Astrocyte (in vitro differentiated cells and primary cell): ENCODE data around the gene FAM174B. TPM values are rescaled to one million over a fixed set of nuclear protein-coding genes. Genes with fewer than 3 reads are reported as not detected.

Experiments
- DNase-seq: peaks from one replicate; pipeline ENCODE4 v3.0.0-alpha.2; 2010; ENCODE audit warnings: low read depth
- FAIRE-seq: peaks from 2 replicates; lab custom pipeline; 2011; peaks lifted over from hg19 to GRCh38; lab: Jason Lieb, UNC
- H2AFZ ChIP-seq: 2 replicates; pipeline ENCODE4 v1.6.0; 2012; ENCODE audit warnings: low read depth, low read length, inconsistent platforms
- H3K27ac ChIP-seq: 2 replicates; pipeline ENCODE4 v1.5.1; 2011; ENCODE audit warnings: low read depth, low read length, inconsistent platforms
- H3K27me3 ChIP-seq: 2 replicates; pipeline ENCODE4 v1.6.0; 2011; ENCODE audit warnings: low read length, inconsistent platforms; ENCODE audit not compliant: insufficient read depth
- H3K36me3 ChIP-seq: 2 replicates; pipeline ENCODE4 v1.5.1; 2011; ENCODE audit warnings: low read length, inconsistent platforms; ENCODE audit not compliant: insufficient read depth
- H3K4me1 ChIP-seq: 2 replicates; pipeline ENCODE4 v1.5.1; 2011; ENCODE audit warnings: low read length, inconsistent platforms; ENCODE audit not compliant: insufficient read depth
- H3K4me2 ChIP-seq: 2 replicates; pipeline ENCODE4 v1.6.0; 2012; ENCODE audit warnings: low read length, inconsistent platforms
- H3K4me3 ChIP-seq: 2 replicates; pipeline ENCODE4 v1.5.1; 2011; ENCODE audit warnings: low read depth, mild to moderate bottlenecking, low read length, inconsistent platforms; ENCODE audit not compliant: insufficient read depth
- H3K79me2 ChIP-seq: 2 replicates; pipeline ENCODE4 v1.6.0; 2012; ENCODE audit warnings: mild to moderate bottlenecking, low read length, inconsistent platforms; ENCODE audit not compliant: insufficient read depth
- H3K9ac ChIP-seq: 2 replicates; pipeline ENCODE4 v1.6.0; 2012; ENCODE audit warnings: mild to moderate bottlenecking, low read length, inconsistent platforms
- H3K9me3 ChIP-seq: 2 replicates; pipeline ENCODE4 v1.5.1; 2012; ENCODE audit warnings: low read depth, mild to moderate bottlenecking, low read length, inconsistent platforms; ENCODE audit not compliant: insufficient read depth
- H4K20me1 ChIP-seq: 2 replicates; pipeline ENCODE4 v1.6.0; 2012; ENCODE audit warnings: low read length, inconsistent platforms; ENCODE audit not compliant: insufficient read depth
- H3K27ac Mint-ChIP-seq: one replicate; pipeline ENCODE4 v1.8.0; 2021; ENCODE audit warnings: mild to moderate bottlenecking, mixed read lengths; ENCODE audit not compliant: unreplicated experiment
- H3K27me3 Mint-ChIP-seq: one replicate; pipeline ENCODE4 v1.8.0; 2021; ENCODE audit warnings: low read depth, mixed read lengths; ENCODE audit not compliant: unreplicated experiment
- H3K36me3 Mint-ChIP-seq: one replicate; pipeline ENCODE4 v1.8.0; 2021; ENCODE audit warnings: low read depth, mixed read lengths; ENCODE audit not compliant: unreplicated experiment
- H3K4me1 Mint-ChIP-seq: one replicate; pipeline ENCODE4 v1.8.0; 2021; ENCODE audit warnings: low read depth, mixed read lengths; ENCODE audit not compliant: unreplicated experiment
- H3K4me3 Mint-ChIP-seq: one replicate; pipeline ENCODE4 v1.8.0; 2021; ENCODE audit warnings: mild to moderate bottlenecking, moderate library complexity, mixed read lengths; ENCODE audit not compliant: unreplicated experiment
- H3K9me3 Mint-ChIP-seq: one replicate; pipeline ENCODE4 v1.8.0; 2021; ENCODE audit warnings: mild to moderate bottlenecking, mixed read lengths; ENCODE audit not compliant: unreplicated experiment
- CTCF ChIP-seq: IDR thresholded peaks from 2 replicates; pipeline ENCODE4 v1.5.1; 2011; ENCODE audit warnings: low read depth, mild to moderate bottlenecking, inconsistent platforms, low read length, moderate library complexity; ENCODE audit not compliant: insufficient read depth
- EZH2 ChIP-seq: IDR thresholded peaks from 2 replicates; pipeline ENCODE4 v1.6.1; 2012; ENCODE audit warnings: mild to moderate bottlenecking, low read length, inconsistent platforms; ENCODE audit not compliant: insufficient read depth
- total RNA-seq: library from RNA; stranded (reverse); gene quantifications from 2 replicates; pipeline ENCODE4 v1.2.1, GENCODE V29; 2021

The FAM174B gene
- total RNA-seq, 1 donor from 2014 or later = 11.2 TPM

- DNase-seq (no peak), FAIRE-seq (no peak)
- Mint-ChIP-seq H3K9me3 (peaks cover 11% of the 10 kb centered on the region), H3K27me3 (no peaks in the 10 kb centered on the region), H3K4me3 (no peak overlapping the region), H3K4me1 (peaks cover 4% of the 10 kb centered on the region), H3K36me3 (peaks cover 6% of the 10 kb centered on the region), H3K27ac (no peak overlapping the region)
- Histone ChIP-seq H2AFZ (no peak overlapping the region), H3K27ac (no peak overlapping the region), H3K9ac (no peak overlapping the region), H3K9me3 (no peaks in the 10 kb centered on the region), H3K79me2 (no peaks in the 10 kb centered on the region), H3K4me3 (no peak overlapping the region), H3K4me2 (no peak overlapping the region), H3K36me3 (no peaks in the 10 kb centered on the region), H3K4me1 (peaks cover 3% of the 10 kb centered on the region), H3K27me3 (no peaks in the 10 kb centered on the region), H4K20me1 (no peaks in the 10 kb centered on the region)
- no peak for TF ChIP-seq EZH2
- TF ChIP-seq CTCF = no peak
Measured at GRCh38 chr15:92638709-92639365, 16.7 kb downstream of the FAM174B start.

- no peak overlapping the region for H2AFZ ChIP-seq
- peaks cover 4% of the 10 kb centered on the region for H3K4me1 Mint-ChIP-seq
- no peak overlapping the region for H3K4me3 Mint-ChIP-seq
Measured at GRCh38 chr15:92638291-92638708, 17.3 kb downstream of the FAM174B start.

More at GRCh38 chr15:92638291-92638708, 17.3 kb downstream of the FAM174B start:
- no peak overlapping the region for H3K4me2 ChIP-seq
- no peak overlapping the region for H3K27ac Mint-ChIP-seq
- no peaks in the 10 kb centered on the region for H4K20me1 ChIP-seq
- no peaks in the 10 kb centered on the region for H3K36me3 ChIP-seq
- FAIRE-seq (no peak), DNase-seq (peak; percentile 25)
- H3K9me3 ChIP-seq = no peaks in the 10 kb centered on the region
- H3K27ac ChIP-seq = no peak overlapping the region
- H3K4me1 ChIP-seq = peaks cover 3% of the 10 kb centered on the region
- H3K27me3 Mint-ChIP-seq = no peaks in the 10 kb centered on the region
- TF ChIP-seq CTCF = no peak
- no peak for TF ChIP-seq EZH2
- peaks cover 2% of the 10 kb centered on the region for H3K27me3 ChIP-seq
- H3K9me3 Mint-ChIP-seq = peaks cover 11% of the 10 kb centered on the region
- peaks cover 6% of the 10 kb centered on the region for H3K36me3 Mint-ChIP-seq
- no peaks in the 10 kb centered on the region for H3K79me2 ChIP-seq
- H3K4me3 ChIP-seq = no peak overlapping the region
- H3K9ac ChIP-seq = no peak overlapping the region
